AG04450 (cell line): ENCODE results near the gene SNCB. TPM values are rescaled to one million over a fixed set of nuclear protein-coding genes. Genes with fewer than 3 reads are reported as not detected.

ENCODE experiments used
- CTCF ChIA-PET: fragments of 300-600, 350-600 bp; formaldehyde crosslinking; extraction: SDS; loops from one replicate; lab custom pipeline; 2022; ENCODE audit warnings: antibody characterized with exemption, inconsistent platforms; lab: Charles Lee
- POLR2A ChIA-PET: fragments of 350-600 bp; formaldehyde crosslinking; extraction: SDS; loops from one replicate; lab custom pipeline; 2021; ENCODE audit warnings: antibody characterized with exemption, inconsistent platforms; lab: Yijun Ruan, JAX
- DNase-seq: peaks from one replicate; pipeline ENCODE4 v3.0.0-alpha.2; 2011; ENCODE audit warnings: low read depth, low spot score
- H3K27ac ChIP-seq: one replicate; pipeline ENCODE4 v1.5.1; 2012; ENCODE audit warnings: low read depth, low read length, control low read depth
- H3K27me3 ChIP-seq: one replicate; pipeline ENCODE4 v1.6.0; 2012; ENCODE audit warnings: low read length; ENCODE audit not compliant: control insufficient read depth, insufficient read depth
- H3K4me3 ChIP-seq: 2 replicates; pipeline ENCODE4 v1.5.1; 2011; ENCODE audit warnings: mild to moderate bottlenecking, low read depth, low read length, control low read depth
- H3K9me3 ChIP-seq: 2 replicates; pipeline ENCODE4 v1.5.1; 2012; ENCODE audit warnings: low read length; ENCODE audit not compliant: control insufficient read depth, insufficient read depth
- CTCF ChIP-seq: IDR thresholded peaks from 2 replicates; pipeline ENCODE4 v1.5.1; 2011; ENCODE audit warnings: low read depth, low read length, control low read depth, inconsistent platforms
- polyA plus RNA-seq: library from polyadenylated mRNA; depleted of rRNA; stranded (reverse); fragments of >200 nt; gene quantifications from 2 replicates; pipeline ENCODE4 v1.2.3, GENCODE V29; 2011

SNCB gene
- polyA plus RNA-seq, 1 experiment = 0.17 TPM

GRCh38 chr5:176628406-176629228, 1.7 kb downstream of the SNCB start:
- Histone ChIP-seq H3K27me3 (peaks cover 65% of the 10 kb centered on the region), H3K27ac (no peak overlapping the region), H3K4me3 (no peak overlapping the region), H3K9me3 (no peaks in the 10 kb centered on the region)
- no peak for TF ChIP-seq CTCF
- ChIA-PET CTCF (interaction anchor here (1.9 kb wide), 1 partner anchor 32 kb away, joined by 6 read pairs; no protein-coding TSS in a partner anchor), POLR2A (no interaction called here)
- DNase-seq = no peak

GRCh38 chr5:176627582-176627981, 2.8 kb downstream of the SNCB start:
- ChIA-PET CTCF (no interaction called here), POLR2A (no interaction called here)
- Histone ChIP-seq H3K4me3 (no peak overlapping the region), H3K27ac (no peak overlapping the region), H3K9me3 (no peaks in the 10 kb centered on the region), H3K27me3 (peaks cover 59% of the 10 kb centered on the region)
- no peak for DNase-seq
- TF ChIP-seq CTCF = no peak

GRCh38 chr5:176626876-176627236, 3.5 kb downstream of the SNCB start:
- DNase-seq = no peak
- peaks cover 60% of the 10 kb centered on the region for H3K27me3 ChIP-seq
- no peak overlapping the region for H3K4me3 ChIP-seq
- H3K9me3 ChIP-seq = no peaks in the 10 kb centered on the region
- TF ChIP-seq CTCF = no peak
- POLR2A ChIA-PET = no interaction called here
- CTCF ChIA-PET = no interaction called here
- H3K27ac ChIP-seq = no peak overlapping the region

- no peak for TF ChIP-seq CTCF
- no peak overlapping the region for H3K27ac ChIP-seq
- ChIA-PET CTCF (no interaction called here), POLR2A (no interaction called here)
- H3K9me3 ChIP-seq = no peaks in the 10 kb centered on the region
- H3K4me3 ChIP-seq = no peak overlapping the region
- H3K27me3 ChIP-seq = peaks cover 58% of the 10 kb centered on the region
- no peak for DNase-seq
Measured at GRCh38 chr5:176625966-176626875, 4.1 kb downstream of the SNCB start.
